NCI-H774 (cell line): ENCODE results near the gene GPR155.
A peak's percentile ranks its signal among the peaks of the same experiment; 100 is the strongest.
"Not testable (repeated sequence)": the region's sequence is repeated elsewhere in the genome, so short reads cannot be mapped to it uniquely, and the experiment has no call there.

Experiments used
- DNase-seq: peaks from one replicate; lab custom pipeline; 2025; lab: John Stamatoyannopoulos, UW

GPR155 gene

GRCh38 chr2:174492963-174493431 is 6.2 kb upstream of the GPR155 start:
- DNase-seq: no peak

- no peak for DNase-seq
Measured at GRCh38 chr2:174491947-174492346, 5.1 kb upstream of the GPR155 start.

GRCh38 chr2:174490051-174490450 is 3.2 kb upstream of the GPR155 start:
- DNase-seq: no peak

GRCh38 chr2:174489520-174489919 is 2.7 kb upstream of the GPR155 start:
- not testable (repeated sequence) for DNase-seq

GRCh38 chr2:174487820-174488162 is 962 bp upstream of the GPR155 start:
- no peak for DNase-seq

GRCh38 chr2:174487108-174487819 is 435 bp upstream of the GPR155 start:
- peak; percentile 97 for DNase-seq

- no peak for DNase-seq
Measured at GRCh38 chr2:174485788-174486562, 854 bp downstream of the GPR155 start.

- DNase-seq: not testable (repeated sequence)
Measured at GRCh38 chr2:174485045-174485444, 1.8 kb downstream of the GPR155 start.

- DNase-seq: no peak
Measured at GRCh38 chr2:174484573-174484972, 2.3 kb downstream of the GPR155 start.

- DNase-seq: no peak
Measured at GRCh38 chr2:174482854-174483253, 4.0 kb downstream of the GPR155 start.

GRCh38 chr2:174477759-174478158 is 9.1 kb downstream of the GPR155 start:
- peak; percentile 46 for DNase-seq

- no peak for DNase-seq
Measured at GRCh38 chr2:174473796-174474195, 13.0 kb downstream of the GPR155 start.

GRCh38 chr2:174465327-174465726 is 21.5 kb downstream of the GPR155 start:
- no peak for DNase-seq

GRCh38 chr2:174461221-174461620 is 25.6 kb downstream of the GPR155 start:
- DNase-seq: no peak

- no peak for DNase-seq
Measured at GRCh38 chr2:174454566-174454965, 32.3 kb downstream of the GPR155 start.

- DNase-seq: no peak
Measured at GRCh38 chr2:174450021-174450816, 36.6 kb downstream of the GPR155 start.

- DNase-seq: no peak
Measured at GRCh38 chr2:174449033-174449432, 37.8 kb downstream of the GPR155 start.

- DNase-seq: no peak
Measured at GRCh38 chr2:174446531-174446930, 40.3 kb downstream of the GPR155 start.

GRCh38 chr2:174445248-174445647 is 41.6 kb downstream of the GPR155 start:
- no peak for DNase-seq

GRCh38 chr2:174444761-174445160 is 42.1 kb downstream of the GPR155 start:
- DNase-seq: no peak

GRCh38 chr2:174442546-174443510 is 44.0 kb downstream of the GPR155 start:
- no peak for DNase-seq
